Brain microvascular endothelial cell (primary cell): ENCODE results near the gene CIT.

Source experiments
- DNase-seq: peaks from one replicate; pipeline ENCODE4 v3.0.0-alpha.2; 2020
- H3K27ac ChIP-seq: fragments of 250-450 bp; sonication (Bioruptor Pico); 2 replicates; pipeline ENCODE4 v1.5.1; 2020; ENCODE audit warnings: mild to moderate bottlenecking, moderate library complexity
- H3K27me3 ChIP-seq: fragments of 250-450 bp; sonication (Bioruptor Pico); replicated peaks from 2 replicates; pipeline ENCODE4 v1.5.1; 2020; ENCODE audit warnings: mild to moderate bottlenecking
- H3K36me3 ChIP-seq: fragments of 250-450 bp; sonication (Bioruptor Pico); replicated peaks from 2 replicates; pipeline ENCODE4 v1.5.1; 2020; ENCODE audit warnings: mild to moderate bottlenecking
- H3K4me3 ChIP-seq: 2 replicates; pipeline ENCODE4 v1.5.1; 2011; ENCODE audit warnings: low read depth, mild to moderate bottlenecking, control low read depth, low read length, moderate library complexity
- CTCF ChIP-seq: IDR thresholded peaks from 2 replicates; pipeline ENCODE4 v1.5.1; 2011; ENCODE audit warnings: low read depth, mild to moderate bottlenecking, moderate library complexity, low read length, control low read depth, inconsistent platforms; ENCODE audit errors: missing control alignments
- in situ Hi-C: cut with HindIII; loops from 2 replicates; pipeline ENCODE4 v1.10.0; 2017; ENCODE audit warnings: low sequenced_read_pairs, low pct_ligation_motif_present

The CIT gene

GRCh38 chr12:119796292-119796691 lies 80.8 kb downstream of the CIT start:
- Histone ChIP-seq H3K4me3 (no peak overlapping the region), H3K27ac (no peak overlapping the region), H3K36me3 (no peaks in the 10 kb centered on the region), H3K27me3 (no peaks in the 10 kb centered on the region)
- no peak for TF ChIP-seq CTCF
- no peak for DNase-seq
- in situ Hi-C loops, result no loop called here

- no peaks in the 10 kb centered on the region for H3K27me3 ChIP-seq
- no peak for TF ChIP-seq CTCF
- in situ Hi-C loops, result no loop called here
- H3K27ac ChIP-seq, result no peak overlapping the region
- no peak for DNase-seq
- no peaks in the 10 kb centered on the region for H3K36me3 ChIP-seq
- H3K4me3 ChIP-seq, result no peak overlapping the region
These were observed 85.7 kb downstream of the CIT start for GRCh38 chr12:119791453-119791852.

GRCh38 chr12:119788786-119789185 lies 88.3 kb downstream of the CIT start:
- Histone ChIP-seq H3K27ac (no peak overlapping the region), H3K4me3 (no peak overlapping the region), H3K36me3 (no peaks in the 10 kb centered on the region), H3K27me3 (no peaks in the 10 kb centered on the region)
- peak; percentile 6 for DNase-seq
- no peak for TF ChIP-seq CTCF
- in situ Hi-C loops, result no loop called here

GRCh38 chr12:119786539-119786938 lies 90.6 kb downstream of the CIT start:
- TF ChIP-seq CTCF, result no peak
- Histone ChIP-seq H3K36me3 (no peaks in the 10 kb centered on the region), H3K4me3 (no peak overlapping the region), H3K27ac (no peak overlapping the region), H3K27me3 (no peaks in the 10 kb centered on the region)
- in situ Hi-C loops, result no loop called here
- DNase-seq, result no peak

- Histone ChIP-seq H3K27ac (no peak overlapping the region), H3K36me3 (no peaks in the 10 kb centered on the region), H3K4me3 (no peak overlapping the region), H3K27me3 (no peaks in the 10 kb centered on the region)
- TF ChIP-seq CTCF, result no peak
- DNase-seq, result no peak
- in situ Hi-C loops, result no loop called here
These were observed 92.4 kb downstream of the CIT start for GRCh38 chr12:119784673-119785072.

GRCh38 chr12:119783787-119784186 lies 93.3 kb downstream of the CIT start:
- H3K27ac ChIP-seq, result no peak overlapping the region
- no peaks in the 10 kb centered on the region for H3K36me3 ChIP-seq
- in situ Hi-C loops, result no loop called here
- H3K27me3 ChIP-seq, result no peaks in the 10 kb centered on the region
- DNase-seq, result no peak
- no peak overlapping the region for H3K4me3 ChIP-seq
- no peak for TF ChIP-seq CTCF
